WTC11 (cell line): ENCODE data around the gene GABPB1.

Experiments used
- CREB1 ChIP-seq: sonication (generic); formaldehyde crosslinking; IDR thresholded peaks from 2 replicates; pipeline ENCODE4 v1.8.0; 2023; ENCODE audit warnings: mild to moderate bottlenecking, missing genetic modification reagents
- CTCF ChIP-seq: fragments of 200-600 bp; IDR thresholded peaks from 2 replicates; pipeline ENCODE4 v1.8.0; 2022; ENCODE audit warnings: antibody characterized with exemption
- USF2 ChIP-seq: sonication (generic); formaldehyde crosslinking; IDR thresholded peaks from 2 replicates; pipeline ENCODE4 v1.8.1; 2023; ENCODE audit warnings: mild to moderate bottlenecking, missing genetic modification reagents, moderate library complexity

GRCh38 chr15:50277370-50277769 is 77.6 kb downstream of the GABPB1 start:
- TF ChIP-seq CTCF: no peak
- no peak for TF ChIP-seq CREB1
- TF ChIP-seq USF2 (CRISPR knock-in tag): no peak
